ENCODE measurements around the gene RAB7B.

DNA sequence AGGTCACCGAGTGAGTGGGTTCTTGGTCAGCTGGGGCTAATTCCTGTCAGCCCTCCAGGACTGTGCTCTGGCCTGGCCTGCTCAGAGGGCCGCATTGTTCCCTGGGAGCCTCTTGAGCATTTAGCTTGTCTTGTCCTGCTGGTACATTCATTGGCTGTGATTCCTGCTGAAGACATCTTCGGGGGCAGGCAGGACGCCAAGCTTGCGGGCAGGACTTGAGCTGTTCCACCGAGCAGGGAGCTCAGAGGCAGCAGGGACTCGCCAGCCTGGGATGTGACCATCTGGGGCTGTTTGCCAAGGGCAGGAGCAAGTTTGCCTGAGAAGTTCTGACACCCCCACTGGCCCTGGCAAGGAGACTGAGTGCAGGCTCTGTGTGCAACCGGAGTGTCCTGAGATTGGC lies 52.9 kb downstream of the RAB7B start:
- TF ChIP-seq, protein P1, sequence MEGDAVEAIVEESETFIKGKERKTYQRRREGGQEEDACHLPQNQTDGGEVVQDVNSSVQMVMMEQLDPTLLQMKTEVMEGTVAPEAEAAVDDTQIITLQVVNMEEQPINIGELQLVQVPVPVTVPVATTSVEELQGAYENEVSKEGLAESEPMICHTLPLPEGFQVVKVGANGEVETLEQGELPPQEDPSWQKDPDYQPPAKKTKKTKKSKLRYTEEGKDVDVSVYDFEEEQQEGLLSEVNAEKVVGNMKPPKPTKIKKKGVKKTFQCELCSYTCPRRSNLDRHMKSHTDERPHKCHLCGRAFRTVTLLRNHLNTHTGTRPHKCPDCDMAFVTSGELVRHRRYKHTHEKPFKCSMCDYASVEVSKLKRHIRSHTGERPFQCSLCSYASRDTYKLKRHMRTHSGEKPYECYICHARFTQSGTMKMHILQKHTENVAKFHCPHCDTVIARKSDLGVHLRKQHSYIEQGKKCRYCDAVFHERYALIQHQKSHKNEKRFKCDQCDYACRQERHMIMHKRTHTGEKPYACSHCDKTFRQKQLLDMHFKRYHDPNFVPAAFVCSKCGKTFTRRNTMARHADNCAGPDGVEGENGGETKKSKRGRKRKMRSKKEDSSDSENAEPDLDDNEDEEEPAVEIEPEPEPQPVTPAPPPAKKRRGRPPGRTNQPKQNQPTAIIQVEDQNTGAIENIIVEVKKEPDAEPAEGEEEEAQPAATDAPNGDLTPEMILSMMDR (IDR thresholded peaks at IDR 0.05 in 2 of 3, conservative IDR thresholded peaks at IDR 0.05 in 1 of 3; ENCODE audit: borderline replicate concordance in 1 of 3, insufficient read depth in 1 of 3, low read depth in 2 of 3, low read length in 2 of 3) = no peak
- TF ChIP-seq EZH2 (IDR thresholded peaks at IDR 0.05) = no peak
- no peak for TF ChIP-seq POLR2A (IDR thresholded peaks at IDR 0.05; ENCODE audit: borderline replicate concordance, extremely low read depth, insufficient read depth, insufficient read length)
- TF ChIP-seq JUND (IDR thresholded peaks at IDR 0.05) = no peak
- TF ChIP-seq POLR2AphosphoS5 (IDR thresholded peaks at IDR 0.05; ENCODE audit: low read depth, low read length) = no peak
- TF ChIP-seq EZH2phosphoT487 (IDR thresholded peaks at IDR 0.05; ENCODE audit: borderline replicate concordance) = no peak
- no peak for TF ChIP-seq CEBPB (IDR thresholded peaks at IDR 0.05; ENCODE audit: low read depth)
- no peak for TF ChIP-seq YY1 (IDR thresholded peaks at IDR 0.05; ENCODE audit: extremely low read depth, insufficient replicate concordance, low read depth, low read length)
- TF ChIP-seq, protein P2, sequence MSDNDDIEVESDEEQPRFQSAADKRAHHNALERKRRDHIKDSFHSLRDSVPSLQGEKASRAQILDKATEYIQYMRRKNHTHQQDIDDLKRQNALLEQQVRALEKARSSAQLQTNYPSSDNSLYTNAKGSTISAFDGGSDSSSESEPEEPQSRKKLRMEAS (IDR thresholded peaks at IDR 0.05) = no peak
- TF ChIP-seq ZFX (IDR thresholded peaks at IDR 0.05) = no peak
- no peak for TF ChIP-seq ELF1 (IDR thresholded peaks at IDR 0.05; ENCODE audit: borderline replicate concordance, low read depth)
- TF ChIP-seq, protein P3, sequence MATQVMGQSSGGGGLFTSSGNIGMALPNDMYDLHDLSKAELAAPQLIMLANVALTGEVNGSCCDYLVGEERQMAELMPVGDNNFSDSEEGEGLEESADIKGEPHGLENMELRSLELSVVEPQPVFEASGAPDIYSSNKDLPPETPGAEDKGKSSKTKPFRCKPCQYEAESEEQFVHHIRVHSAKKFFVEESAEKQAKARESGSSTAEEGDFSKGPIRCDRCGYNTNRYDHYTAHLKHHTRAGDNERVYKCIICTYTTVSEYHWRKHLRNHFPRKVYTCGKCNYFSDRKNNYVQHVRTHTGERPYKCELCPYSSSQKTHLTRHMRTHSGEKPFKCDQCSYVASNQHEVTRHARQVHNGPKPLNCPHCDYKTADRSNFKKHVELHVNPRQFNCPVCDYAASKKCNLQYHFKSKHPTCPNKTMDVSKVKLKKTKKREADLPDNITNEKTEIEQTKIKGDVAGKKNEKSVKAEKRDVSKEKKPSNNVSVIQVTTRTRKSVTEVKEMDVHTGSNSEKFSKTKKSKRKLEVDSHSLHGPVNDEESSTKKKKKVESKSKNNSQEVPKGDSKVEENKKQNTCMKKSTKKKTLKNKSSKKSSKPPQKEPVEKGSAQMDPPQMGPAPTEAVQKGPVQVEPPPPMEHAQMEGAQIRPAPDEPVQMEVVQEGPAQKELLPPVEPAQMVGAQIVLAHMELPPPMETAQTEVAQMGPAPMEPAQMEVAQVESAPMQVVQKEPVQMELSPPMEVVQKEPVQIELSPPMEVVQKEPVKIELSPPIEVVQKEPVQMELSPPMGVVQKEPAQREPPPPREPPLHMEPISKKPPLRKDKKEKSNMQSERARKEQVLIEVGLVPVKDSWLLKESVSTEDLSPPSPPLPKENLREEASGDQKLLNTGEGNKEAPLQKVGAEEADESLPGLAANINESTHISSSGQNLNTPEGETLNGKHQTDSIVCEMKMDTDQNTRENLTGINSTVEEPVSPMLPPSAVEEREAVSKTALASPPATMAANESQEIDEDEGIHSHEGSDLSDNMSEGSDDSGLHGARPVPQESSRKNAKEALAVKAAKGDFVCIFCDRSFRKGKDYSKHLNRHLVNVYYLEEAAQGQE (IDR thresholded peaks at IDR 0.05; ENCODE audit: low read depth) = no peak
- TF ChIP-seq EGR1 (IDR thresholded peaks at IDR 0.05; ENCODE audit: low read depth) = no peak
